HG03108 (cell line): ENCODE data around the gene DIAPH2.
"Not testable (repeated sequence)": the region's sequence is repeated elsewhere in the genome, so short reads cannot be mapped to it uniquely, and the experiment has no call there.

ENCODE experiments used
- ATAC-seq: cut with Tn5 transposase; IDR thresholded peaks from one replicate; pipeline ENCODE4 v1.9.1; 2021; ENCODE audit warnings: moderate library complexity; ENCODE audit not compliant: unreplicated experiment

Gene DIAPH2

GRCh38 chrX:96807318-96807717 lies 122.7 kb downstream of the DIAPH2 start:
- ATAC-seq = no peak

- ATAC-seq = no peak
These were observed 136.3 kb downstream of the DIAPH2 start for GRCh38 chrX:96820935-96821334.

- ATAC-seq = no peak
These were observed 139.5 kb downstream of the DIAPH2 start for GRCh38 chrX:96824166-96824565.

- ATAC-seq = no peak
These were observed 148.7 kb downstream of the DIAPH2 start for GRCh38 chrX:96833333-96833732.

GRCh38 chrX:96834137-96834536 lies 149.5 kb downstream of the DIAPH2 start:
- no peak for ATAC-seq

- peak; percentile 76 for ATAC-seq
These were observed 151.1 kb downstream of the DIAPH2 start for GRCh38 chrX:96835660-96836289.

- no peak for ATAC-seq
These were observed 153.2 kb downstream of the DIAPH2 start for GRCh38 chrX:96837808-96838207.

GRCh38 chrX:96838537-96838936 lies 153.9 kb downstream of the DIAPH2 start:
- ATAC-seq = no peak

- ATAC-seq = no peak
These were observed 156.7 kb downstream of the DIAPH2 start for GRCh38 chrX:96841325-96841724.

GRCh38 chrX:96841866-96842265 lies 157.2 kb downstream of the DIAPH2 start:
- ATAC-seq = not testable (repeated sequence)

GRCh38 chrX:96843566-96843965 lies 158.9 kb downstream of the DIAPH2 start:
- ATAC-seq = no peak

GRCh38 chrX:96846841-96847240 lies 162.2 kb downstream of the DIAPH2 start:
- ATAC-seq = no peak

GRCh38 chrX:96859422-96859821 lies 174.8 kb downstream of the DIAPH2 start:
- ATAC-seq = not testable (repeated sequence)

GRCh38 chrX:96861218-96861617 lies 176.6 kb downstream of the DIAPH2 start:
- no peak for ATAC-seq

GRCh38 chrX:96861661-96862060 lies 177.0 kb downstream of the DIAPH2 start:
- ATAC-seq = no peak

- ATAC-seq = no peak
These were observed 199.0 kb downstream of the DIAPH2 start, which contains the start of gene RPA4 for GRCh38 chrX:96883608-96884007. Gene RPA4 (plus strand): TSS chrX:96883908. CDS start chrX:96884311, 403 bp downstream.

- ATAC-seq = no peak
These were observed 199.4 kb downstream of the DIAPH2 start for GRCh38 chrX:96884027-96884426.

- no peak for ATAC-seq
These were observed 205.1 kb downstream of the DIAPH2 start for GRCh38 chrX:96889726-96890125.

GRCh38 chrX:96906741-96907140 lies 222.1 kb downstream of the DIAPH2 start:
- no peak for ATAC-seq

GRCh38 chrX:96907516-96908272 lies 223.1 kb downstream of the DIAPH2 start:
- no peak for ATAC-seq

GRCh38 chrX:96909291-96909690 lies 224.6 kb downstream of the DIAPH2 start:
- no peak for ATAC-seq

- ATAC-seq = no peak
These were observed 234.2 kb downstream of the DIAPH2 start for GRCh38 chrX:96918864-96919263.
